ENCODE results near the gene RAPGEF5.

DNA sequence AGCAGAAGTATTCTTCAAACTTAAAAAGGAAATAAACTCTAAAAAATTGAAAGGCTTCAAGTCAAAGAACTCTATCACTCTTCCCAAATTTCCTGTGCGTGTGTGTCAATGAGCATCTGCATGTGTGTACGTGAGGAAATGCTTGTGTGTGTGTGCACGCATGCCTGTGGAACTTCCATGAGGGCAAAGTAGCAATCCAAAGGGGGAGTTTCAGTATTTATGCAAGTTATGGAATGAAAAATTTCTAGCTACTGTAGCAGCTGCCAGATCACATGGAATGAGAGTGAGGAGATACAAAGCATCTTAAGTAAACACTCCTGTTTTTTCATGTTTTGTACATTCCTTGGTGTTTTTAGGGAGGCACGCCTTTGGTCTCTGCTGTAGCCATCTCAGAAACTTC, 152.6 kb downstream of the RAPGEF5 start:
- TF ChIP-seq, protein P1, sequence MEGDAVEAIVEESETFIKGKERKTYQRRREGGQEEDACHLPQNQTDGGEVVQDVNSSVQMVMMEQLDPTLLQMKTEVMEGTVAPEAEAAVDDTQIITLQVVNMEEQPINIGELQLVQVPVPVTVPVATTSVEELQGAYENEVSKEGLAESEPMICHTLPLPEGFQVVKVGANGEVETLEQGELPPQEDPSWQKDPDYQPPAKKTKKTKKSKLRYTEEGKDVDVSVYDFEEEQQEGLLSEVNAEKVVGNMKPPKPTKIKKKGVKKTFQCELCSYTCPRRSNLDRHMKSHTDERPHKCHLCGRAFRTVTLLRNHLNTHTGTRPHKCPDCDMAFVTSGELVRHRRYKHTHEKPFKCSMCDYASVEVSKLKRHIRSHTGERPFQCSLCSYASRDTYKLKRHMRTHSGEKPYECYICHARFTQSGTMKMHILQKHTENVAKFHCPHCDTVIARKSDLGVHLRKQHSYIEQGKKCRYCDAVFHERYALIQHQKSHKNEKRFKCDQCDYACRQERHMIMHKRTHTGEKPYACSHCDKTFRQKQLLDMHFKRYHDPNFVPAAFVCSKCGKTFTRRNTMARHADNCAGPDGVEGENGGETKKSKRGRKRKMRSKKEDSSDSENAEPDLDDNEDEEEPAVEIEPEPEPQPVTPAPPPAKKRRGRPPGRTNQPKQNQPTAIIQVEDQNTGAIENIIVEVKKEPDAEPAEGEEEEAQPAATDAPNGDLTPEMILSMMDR (IDR thresholded peaks at IDR 0.05; ENCODE audit: low read length), result no peak
- no peak for TF ChIP-seq EZH2 (optimal IDR thresholded peaks at IDR 0.05; ENCODE audit: low read depth, low read length)
- TF ChIP-seq EZH2phosphoT487 (IDR thresholded peaks at IDR 0.05; ENCODE audit: low read length), result no peak
